MCF 10A (cell line): ENCODE data around the gene ZFP36. TPM values are rescaled to one million over a fixed set of nuclear protein-coding genes. Genes with fewer than 3 reads are reported as not detected.
"Not testable (repeated sequence)": the region's sequence is repeated elsewhere in the genome, so short reads cannot be mapped to it uniquely, and the experiment has no call there.

Source experiments
- BruUV-seq: library from RNA; stranded (reverse); fragments of 400-500 nt; replicated peaks from 2 replicates; lab custom pipeline; 2021; lab: Mats Ljungman, UMichigan
- CTCF ChIA-PET: fragments of 300-600 bp; sonication (Branson Sonifier 250); formaldehyde crosslinking; extraction: SDS; loops from one replicate; lab custom pipeline; 2021; ENCODE audit warnings: antibody characterized with exemption, inconsistent platforms; lab: Yijun Ruan, JAX
- POLR2A ChIA-PET: fragments of 300-600, 350-650 bp; sonication (Branson Sonifier 250); formaldehyde crosslinking; extraction: SDS; loops from one replicate; lab custom pipeline; 2020; ENCODE audit warnings: antibody characterized with exemption, inconsistent platforms; lab: Yijun Ruan, JAX
- DNase-seq: peaks from one replicate; pipeline ENCODE4 v3.0.0-alpha.2; 2018; ENCODE audit not compliant: unreplicated experiment
- H3K27ac Mint-ChIP-seq: one replicate; pipeline ENCODE4 v1.8.0; 2022; ENCODE audit warnings: mild to moderate bottlenecking, low read depth, mixed read lengths; ENCODE audit not compliant: unreplicated experiment
- H3K27me3 Mint-ChIP-seq: one replicate; pipeline ENCODE4 v1.8.0; 2022; ENCODE audit warnings: mixed read lengths; ENCODE audit not compliant: insufficient read depth, unreplicated experiment
- H3K36me3 Mint-ChIP-seq: one replicate; pipeline ENCODE4 v1.8.0; 2022; ENCODE audit warnings: mild to moderate bottlenecking, moderate library complexity, mixed read lengths; ENCODE audit not compliant: insufficient read depth, unreplicated experiment
- H3K4me1 Mint-ChIP-seq: one replicate; pipeline ENCODE4 v1.8.0; 2022; ENCODE audit warnings: mixed read lengths; ENCODE audit not compliant: insufficient read depth, unreplicated experiment
- H3K4me3 Mint-ChIP-seq: one replicate; pipeline ENCODE4 v1.8.0; 2022; ENCODE audit warnings: mild to moderate bottlenecking, moderate library complexity, mixed read lengths; ENCODE audit not compliant: unreplicated experiment
- H3K9me3 Mint-ChIP-seq: one replicate; pipeline ENCODE4 v1.8.0; 2022; ENCODE audit warnings: mixed read lengths; ENCODE audit not compliant: unreplicated experiment
- intact Hi-C: fragments of 100-400 bp; cut with micrococcal nuclease; formaldehyde crosslinking; loops from 2 replicates; pipeline ENCODE4 v1.14.1; 2022
- total RNA-seq: library from RNA; stranded (reverse); gene quantifications from 2 replicates; pipeline ENCODE4 v1.2.3, GENCODE V29; 2022
- TF ChIP-seq, protein P1 (sequence below): fragments of 200-600 bp; IDR thresholded peaks from one replicate; pipeline ENCODE4 v1.8.0; 2022; ENCODE audit warnings: antibody characterized with exemption, mild to moderate bottlenecking; ENCODE audit not compliant: unreplicated experiment

Gene ZFP36
- total RNA-seq, 1 experiment from 2014 or later = 98.4 TPM

DNA sequence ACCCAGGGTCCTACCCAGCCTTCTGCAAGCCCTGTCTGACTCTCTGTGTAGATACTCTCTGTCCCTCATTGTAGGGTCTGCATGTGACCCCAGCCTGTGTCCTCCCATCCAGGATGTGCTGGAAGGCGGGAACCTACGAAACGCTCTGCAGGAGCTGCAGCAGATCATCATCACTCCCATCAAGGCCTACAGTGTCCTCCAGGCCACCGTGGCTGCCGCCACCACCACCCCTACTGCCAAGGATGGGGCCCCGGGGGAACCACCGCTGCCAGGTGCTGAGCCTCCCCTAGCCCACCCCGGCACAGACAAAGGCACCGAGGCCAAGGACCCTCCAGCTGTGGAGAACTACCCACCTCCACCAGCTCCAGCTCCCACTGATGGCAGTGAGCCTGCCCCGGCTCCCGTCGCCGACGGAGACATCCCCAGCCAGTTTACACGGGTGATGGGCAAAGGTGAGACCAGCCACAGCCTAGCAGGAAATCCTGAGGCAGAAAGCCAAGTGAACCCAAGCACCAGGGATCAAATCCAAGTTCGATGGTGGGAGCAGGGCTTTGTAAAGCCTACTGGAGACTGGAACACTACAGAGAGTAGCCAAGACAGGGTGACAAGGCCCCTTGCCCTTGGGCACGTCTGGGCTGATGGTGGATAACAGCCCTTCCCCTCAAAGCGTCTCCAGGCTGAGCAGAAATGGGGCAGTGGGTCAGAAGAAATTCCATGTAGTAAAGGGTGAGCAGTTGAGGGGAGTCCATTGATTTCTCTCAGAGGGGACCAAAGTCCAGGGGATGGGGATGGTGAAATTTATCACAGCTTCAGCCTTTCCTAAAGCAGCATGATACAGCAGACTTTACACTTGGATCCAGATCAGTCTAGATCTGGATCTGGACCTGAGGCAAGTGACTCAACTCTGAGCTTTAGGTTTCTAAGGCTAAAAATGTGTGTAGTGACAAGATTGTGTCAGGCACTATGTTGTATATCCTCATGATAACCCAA, 29.0 kb upstream of the ZFP36 start:
- Mint-ChIP-seq H3K36me3 (peaks cover 84% of the 10 kb centered on the region), H3K4me3 (no peak overlapping the region), H3K27me3 (no peaks in the 10 kb centered on the region), H3K4me1 (peaks cover 7% of the 10 kb centered on the region), H3K27ac (no peak overlapping the region), H3K9me3 (no peaks in the 10 kb centered on the region)
- POLR2A ChIA-PET = interaction anchor here (0.9 kb wide), 1 partner anchor 13 kb away, joined by 4 read pairs; the partner anchor contains the start of genes MED29 and PAF1
- intact Hi-C loops = no loop called here
- CTCF ChIA-PET = interaction anchor here (1.0 kb wide), 1 partner anchor 97 kb away, joined by 3 read pairs; no protein-coding TSS in a partner anchor
- TF ChIP-seq, protein P1, sequence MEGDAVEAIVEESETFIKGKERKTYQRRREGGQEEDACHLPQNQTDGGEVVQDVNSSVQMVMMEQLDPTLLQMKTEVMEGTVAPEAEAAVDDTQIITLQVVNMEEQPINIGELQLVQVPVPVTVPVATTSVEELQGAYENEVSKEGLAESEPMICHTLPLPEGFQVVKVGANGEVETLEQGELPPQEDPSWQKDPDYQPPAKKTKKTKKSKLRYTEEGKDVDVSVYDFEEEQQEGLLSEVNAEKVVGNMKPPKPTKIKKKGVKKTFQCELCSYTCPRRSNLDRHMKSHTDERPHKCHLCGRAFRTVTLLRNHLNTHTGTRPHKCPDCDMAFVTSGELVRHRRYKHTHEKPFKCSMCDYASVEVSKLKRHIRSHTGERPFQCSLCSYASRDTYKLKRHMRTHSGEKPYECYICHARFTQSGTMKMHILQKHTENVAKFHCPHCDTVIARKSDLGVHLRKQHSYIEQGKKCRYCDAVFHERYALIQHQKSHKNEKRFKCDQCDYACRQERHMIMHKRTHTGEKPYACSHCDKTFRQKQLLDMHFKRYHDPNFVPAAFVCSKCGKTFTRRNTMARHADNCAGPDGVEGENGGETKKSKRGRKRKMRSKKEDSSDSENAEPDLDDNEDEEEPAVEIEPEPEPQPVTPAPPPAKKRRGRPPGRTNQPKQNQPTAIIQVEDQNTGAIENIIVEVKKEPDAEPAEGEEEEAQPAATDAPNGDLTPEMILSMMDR = no peak
- no TSS peak for BruUV-seq
- DNase-seq = no peak

DNA sequence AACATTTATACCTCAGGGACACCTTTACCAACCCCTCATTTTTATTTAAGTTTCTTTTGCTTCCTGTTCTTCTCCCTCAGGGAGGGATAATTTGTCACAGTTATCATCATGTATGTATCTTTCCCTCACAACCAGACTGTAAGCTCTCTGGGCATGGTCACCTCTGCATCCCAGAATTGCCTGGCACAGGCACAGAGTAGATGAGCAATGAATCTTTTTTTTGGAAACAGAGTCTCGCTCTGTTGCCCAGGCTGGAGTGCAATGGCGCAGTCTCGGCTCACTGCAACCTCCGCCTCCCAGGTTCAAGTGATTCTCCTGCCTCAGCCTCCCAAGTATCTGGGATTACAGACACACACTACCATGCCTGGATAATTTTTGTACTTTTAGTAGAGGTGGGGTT, 27.3 kb upstream of the ZFP36 start:
- H3K27me3 Mint-ChIP-seq, H3K9me3 Mint-ChIP-seq, H3K27ac Mint-ChIP-seq, BruUV-seq, H3K4me1 Mint-ChIP-seq, DNase-seq, H3K4me3 Mint-ChIP-seq, intact Hi-C loops: not testable (repeated sequence)
- H3K36me3 Mint-ChIP-seq = peaks cover 75% of the 10 kb centered on the region
- CTCF ChIA-PET = interaction anchor here (0.8 kb wide), 1 partner anchor 50 kb away, joined by 4 read pairs; no protein-coding TSS in a partner anchor
- POLR2A ChIA-PET = interaction anchor here (0.7 kb wide), 1 partner anchor 57 kb away, joined by 3 read pairs; the partner anchor contains the start of gene RPS16

DNA sequence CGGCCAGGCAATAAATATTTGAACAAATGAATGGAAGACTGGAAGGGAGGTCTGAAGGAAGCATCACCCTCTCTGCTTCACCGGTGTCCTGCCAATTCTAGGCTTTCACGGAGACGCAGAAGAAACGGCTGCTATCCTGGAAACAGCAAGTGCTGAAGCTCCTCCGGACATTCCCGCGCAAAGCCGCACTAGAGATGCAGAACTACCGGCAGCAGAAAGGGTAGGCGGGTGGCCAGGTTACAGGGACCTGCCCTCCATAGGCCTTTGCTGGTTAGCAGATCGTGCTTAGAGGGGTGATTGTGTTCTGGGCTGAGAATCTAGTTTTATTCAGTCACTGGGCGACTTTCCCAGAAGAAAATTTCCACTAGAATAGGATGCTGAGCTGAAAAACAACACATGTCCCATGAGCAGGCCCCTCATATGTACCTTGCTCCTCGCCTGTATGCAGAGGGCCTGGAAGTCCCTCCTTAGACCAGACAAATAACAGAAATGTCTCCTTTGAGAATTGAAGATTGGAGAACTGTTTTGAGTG, 26.7 kb upstream of the ZFP36 start:
- intact Hi-C loops = no loop called here
- Mint-ChIP-seq H3K27me3 (no peaks in the 10 kb centered on the region), H3K27ac (no peak overlapping the region), H3K4me3 (no peak overlapping the region), H3K9me3 (no peaks in the 10 kb centered on the region), H3K4me1 (peaks cover 7% of the 10 kb centered on the region), H3K36me3 (peaks cover 73% of the 10 kb centered on the region)
- ChIA-PET CTCF (interaction anchor here (0.8 kb wide), 1 partner anchor 49 kb away, joined by 4 read pairs; no protein-coding TSS in a partner anchor), POLR2A (no interaction called here)
- no peak for DNase-seq
- no TSS peak for BruUV-seq
- TF ChIP-seq, protein P1 = no peak

DNA sequence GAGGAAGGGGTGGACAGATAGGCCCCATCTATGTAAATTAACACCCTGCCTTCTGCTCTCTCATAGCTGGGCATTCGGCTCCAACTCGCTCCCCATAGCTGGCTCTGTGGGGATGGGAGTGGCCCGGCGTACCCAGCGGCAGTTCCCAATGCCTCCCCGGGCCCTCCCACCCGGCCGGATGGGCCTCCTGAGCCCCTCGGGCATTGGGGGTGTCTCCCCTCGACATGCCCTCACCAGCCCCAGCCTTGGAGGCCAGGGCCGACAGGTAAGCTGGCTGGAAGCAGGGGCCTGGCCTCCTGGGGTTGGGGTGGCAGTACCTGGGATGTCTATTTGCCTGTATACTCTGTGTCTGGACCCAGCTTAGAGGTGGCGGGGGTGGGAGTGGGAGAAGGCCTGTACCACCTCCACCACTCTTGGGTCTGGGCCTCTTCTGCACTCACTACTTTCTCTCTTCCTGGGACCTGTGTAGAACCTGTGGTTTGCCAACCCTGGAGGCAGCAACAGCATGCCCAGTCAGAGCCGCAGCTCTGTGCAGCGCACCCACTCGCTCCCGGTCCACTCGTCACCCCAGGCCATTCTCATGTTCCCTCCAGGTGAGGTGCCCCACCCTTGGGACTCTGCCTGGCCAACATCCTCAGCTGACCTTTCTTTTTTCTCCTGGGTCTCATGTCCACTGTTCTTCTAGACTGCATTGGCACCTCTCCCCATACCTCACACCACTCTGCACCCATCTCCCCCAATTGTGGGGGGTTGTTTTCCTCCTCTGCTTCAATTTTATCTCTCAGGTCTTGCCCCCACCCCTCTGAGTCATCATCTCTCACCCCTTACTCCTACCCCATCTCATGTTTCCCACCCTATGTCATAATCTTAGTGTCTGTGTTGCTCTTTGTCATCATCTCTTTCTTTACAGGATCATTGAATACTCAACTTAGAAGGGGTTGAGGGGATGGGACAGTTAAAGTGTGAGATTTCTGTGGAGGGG, 25.8 kb upstream of the ZFP36 start:
- H3K4me1 Mint-ChIP-seq = peaks cover 7% of the 10 kb centered on the region
- no TSS peak for BruUV-seq
- no peak overlapping the region for H3K27ac Mint-ChIP-seq
- peaks cover 74% of the 10 kb centered on the region for H3K36me3 Mint-ChIP-seq
- no peak for DNase-seq
- no peaks in the 10 kb centered on the region for H3K9me3 Mint-ChIP-seq
- no peaks in the 10 kb centered on the region for H3K27me3 Mint-ChIP-seq
- intact Hi-C loops = no loop called here
- ChIA-PET CTCF (no interaction called here), POLR2A (interaction anchor here (1.2 to 2.7 kb wide), 2 partner anchors 11 to 39 kb away, joined by 3 to 14 read pairs; partner anchors contain the start of genes MED29, PAF1 and SAMD4B)
- TF ChIP-seq, protein P1 = no peak
- H3K4me3 Mint-ChIP-seq = no peak overlapping the region
